Psoas muscle (tissue), 8 donors: Measurements from ENCODE around the gene CYP24A1. TPM values are rescaled to one million over a fixed set of nuclear protein-coding genes. Genes with fewer than 3 reads are reported as not detected.

Experiments used
- ATAC-seq, 4 donors: fragments of 200-7000 bp; cut with Tn5 transposase; one replicate each; pipeline ENCODE4 v1.9.1; 2020; ENCODE audit warnings: moderate library complexity in 3 of 4, mild to moderate bottlenecking in 2 of 4
- DNase-seq, 2 donors: peaks; one replicate each; pipeline ENCODE4 v3.0.0-alpha.2; 2020
- H3K27ac ChIP-seq: fragments of 200-600 bp; one replicate; pipeline ENCODE4 v1.8.0; 2022
- H3K27me3 ChIP-seq, 3 donors: fragments of 200-600 bp in 1 of 3; one replicate each; pipeline versions ENCODE4 v1.6.1 to v1.8.0; 2013 to 2022; ENCODE audit warnings: low read length in 2 of 3, mild to moderate bottlenecking in 2 of 3, moderate library complexity in 1 of 3; ENCODE audit not compliant: insufficient read depth in 3 of 3
- H3K36me3 ChIP-seq, 2 donors: fragments of 200-600 bp in 1 of 2; one replicate each; pipeline versions ENCODE4 v1.6.1 to v1.8.0; 2013 to 2022; ENCODE audit warnings: low read depth in 1 of 2, mild to moderate bottlenecking in 1 of 2, moderate library complexity in 1 of 2; ENCODE audit not compliant: insufficient read depth in 1 of 2
- H3K4me1 ChIP-seq: fragments of 200-600 bp; one replicate; pipeline ENCODE4 v1.8.0; 2022
- H3K4me3 ChIP-seq: fragments of 200-600 bp; one replicate; pipeline ENCODE4 v1.8.0; 2022; ENCODE audit warnings: mild to moderate bottlenecking
- H3K9me3 ChIP-seq: fragments of 200-600 bp; one replicate; pipeline ENCODE4 v1.8.0; 2022
- WGBS, 3 donors: extraction: QIAGEN DNeasy Blood & Tissue Kit; methylation state at CpG; one replicate each; pipeline versions ENCODE4 v1.1.6 to v1.1.7; 2013; 5-methylcytosine and 5-hydroxymethylcytosine counted together
- intact Hi-C, 2 donors: fragments of 100-400 bp; cut with DNase I; formaldehyde crosslinking; loops; one replicate each; pipeline versions ENCODE4 v1.11.0 to v1.14.2; 2022
- polyA plus RNA-seq, 3 donors: library from polyadenylated mRNA; stranded (reverse); fragments of 200-250 nt; gene quantifications; one replicate each; pipeline ENCODE4 v1.2.3, GENCODE V29; 2013
- total RNA-seq, 4 donors: library from RNA; stranded (reverse); fragmentation: NEBNext Ultra II Directional in 2 of 4; extraction: Animal tissue kit (Norgen Biotek cat#: 25700) in 2 of 4; gene quantifications; one replicate each; pipeline versions ENCODE4 v1.2.1 to v1.2.4, GENCODE V29; 2021 to 2023
- TF ChIP-seq, protein P1 (sequence below): fragments of 200-600 bp; IDR thresholded peaks from one replicate; pipeline ENCODE4 v1.8.0; 2022; ENCODE audit warnings: antibody characterized with exemption
- donor health status: healthy with polysubstance abuse.
- donor health status: DM: no; HTN: no; CAD: no; lungs with moderate emphysema.
- donor health status: Bipolar disorder and iron deficiency.
- donor health status: healthy.
- donor health status: DM: yes; HTN: yes; CAD: no.
- donor health status: DM: no; HTN: no; CAD: no.
- donor health status: DM: no; HTN: no; CAD: no.
- donor health status: DM: yes; HTN: yes; CAD: no.

CYP24A1 gene
- total and polyA plus RNA-seq, 7 donors, result 0.03 TPM; not detected in 6

DNA sequence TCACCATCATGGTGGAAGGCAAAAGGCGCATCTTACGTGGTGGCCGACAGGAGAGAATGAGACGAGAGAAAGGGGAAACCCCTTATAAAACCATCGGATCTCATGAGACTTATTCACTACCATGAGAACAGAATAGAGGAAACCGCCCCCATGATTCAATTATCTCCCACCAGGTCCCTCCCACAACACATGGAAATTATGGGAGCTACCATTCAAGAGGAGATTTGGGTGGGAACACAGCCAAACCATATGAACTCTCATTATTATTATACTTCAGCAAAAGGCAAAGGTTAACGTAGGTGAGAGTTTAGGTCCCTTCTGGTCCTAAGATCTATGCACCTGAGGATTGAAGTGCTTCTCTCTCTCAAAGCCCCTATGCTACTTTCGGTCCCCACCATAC, 31.7 kb upstream of the CYP24A1 start:
- TF ChIP-seq, protein P1, sequence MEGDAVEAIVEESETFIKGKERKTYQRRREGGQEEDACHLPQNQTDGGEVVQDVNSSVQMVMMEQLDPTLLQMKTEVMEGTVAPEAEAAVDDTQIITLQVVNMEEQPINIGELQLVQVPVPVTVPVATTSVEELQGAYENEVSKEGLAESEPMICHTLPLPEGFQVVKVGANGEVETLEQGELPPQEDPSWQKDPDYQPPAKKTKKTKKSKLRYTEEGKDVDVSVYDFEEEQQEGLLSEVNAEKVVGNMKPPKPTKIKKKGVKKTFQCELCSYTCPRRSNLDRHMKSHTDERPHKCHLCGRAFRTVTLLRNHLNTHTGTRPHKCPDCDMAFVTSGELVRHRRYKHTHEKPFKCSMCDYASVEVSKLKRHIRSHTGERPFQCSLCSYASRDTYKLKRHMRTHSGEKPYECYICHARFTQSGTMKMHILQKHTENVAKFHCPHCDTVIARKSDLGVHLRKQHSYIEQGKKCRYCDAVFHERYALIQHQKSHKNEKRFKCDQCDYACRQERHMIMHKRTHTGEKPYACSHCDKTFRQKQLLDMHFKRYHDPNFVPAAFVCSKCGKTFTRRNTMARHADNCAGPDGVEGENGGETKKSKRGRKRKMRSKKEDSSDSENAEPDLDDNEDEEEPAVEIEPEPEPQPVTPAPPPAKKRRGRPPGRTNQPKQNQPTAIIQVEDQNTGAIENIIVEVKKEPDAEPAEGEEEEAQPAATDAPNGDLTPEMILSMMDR, result no peak
- H3K9me3 ChIP-seq, result no peaks in the 10 kb centered on the region
- H3K4me1 ChIP-seq, result peaks cover 17% of the 10 kb centered on the region
- H3K27me3 ChIP-seq, result no peaks in the 10 kb centered on the region
- 78 to 86% (median 81%) methylated on average over 8 of the region's 8 CpGs for WGBS, 3 donors
- no peak overlapping the region for H3K4me3 ChIP-seq
- H3K27ac ChIP-seq, result no peak overlapping the region
- no peak for DNase-seq
- no peak for ATAC-seq
- H3K36me3 ChIP-seq, result no peaks in the 10 kb centered on the region
- intact Hi-C loops, result loop anchor here in 1 of 2 donors (10.0 kb wide), 1 partner anchor 261 kb away; no protein-coding TSS in a partner anchor

DNA sequence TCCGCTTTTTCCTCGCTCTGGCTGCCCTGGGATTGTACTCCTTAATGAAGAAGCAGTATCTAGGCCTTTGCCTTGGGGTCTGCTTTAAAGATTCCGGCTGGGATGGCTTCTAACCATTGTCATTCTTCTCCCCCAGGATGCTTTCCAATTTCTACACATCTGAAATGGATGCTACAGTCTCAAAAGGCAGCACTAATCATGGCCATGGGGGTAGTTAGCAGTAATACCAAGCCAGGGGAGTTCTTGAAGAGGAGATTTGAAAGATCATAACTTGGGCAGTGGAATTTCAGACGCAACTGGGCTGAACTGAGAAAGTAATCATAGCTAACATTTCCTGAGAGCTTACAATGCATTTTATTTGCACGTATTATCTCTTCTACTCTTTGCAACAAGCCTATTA, 30.7 kb upstream of the CYP24A1 start:
- no peak overlapping the region for H3K4me3 ChIP-seq
- WGBS, 3 donors, result 90 to 92% (median 91%) methylated on average over 5 of the region's 5 CpGs
- ATAC-seq, result no peak
- no peak for DNase-seq
- peaks cover 7% of the 10 kb centered on the region for H3K4me1 ChIP-seq
- intact Hi-C loops, result loop anchor here in 1 of 2 donors (5.0 to 10.0 kb wide), 3 partner anchors 260 to 627 kb away; no protein-coding TSS in a partner anchor
- H3K36me3 ChIP-seq, result no peaks in the 10 kb centered on the region
- H3K27ac ChIP-seq, result no peak overlapping the region
- TF ChIP-seq, protein P1, result no peak
- H3K9me3 ChIP-seq, result no peaks in the 10 kb centered on the region
- no peaks in the 10 kb centered on the region for H3K27me3 ChIP-seq

DNA sequence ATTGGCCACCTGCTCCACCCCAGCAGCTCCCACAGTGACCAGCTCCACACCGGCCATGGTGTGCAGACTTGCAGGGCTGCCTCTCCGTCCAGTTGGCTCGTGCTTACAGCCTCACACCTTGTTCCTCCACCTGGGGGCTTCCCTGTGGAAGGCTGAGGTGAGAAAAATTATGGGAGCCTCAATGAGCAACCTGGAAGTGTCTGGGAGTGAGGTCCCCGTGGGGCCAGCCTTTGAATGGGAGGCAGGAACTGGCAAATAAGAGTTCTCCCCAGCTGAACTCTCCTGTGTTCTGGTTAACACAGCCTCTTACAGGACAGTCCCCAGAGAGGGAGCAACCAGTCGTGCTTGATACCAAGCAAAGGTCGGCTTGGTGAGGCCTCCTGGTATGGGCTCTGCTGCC, 30.3 kb upstream of the CYP24A1 start:
- Histone ChIP-seq H3K27ac (no peak overlapping the region), H3K4me3 (no peak overlapping the region), H3K36me3 (no peaks in the 10 kb centered on the region), H3K4me1 (peaks cover 3% of the 10 kb centered on the region), H3K27me3 (no peaks in the 10 kb centered on the region), H3K9me3 (no peaks in the 10 kb centered on the region)
- ATAC-seq (no peak), DNase-seq (no peak)
- 61 to 78% (median 71%) methylated on average over 6 of the region's 6 CpGs for WGBS, 3 donors
- intact Hi-C loops, result loop anchor here in 1 of 2 donors (5.0 to 10.0 kb wide), 3 partner anchors 259 to 627 kb away; no protein-coding TSS in a partner anchor
- TF ChIP-seq, protein P1, result no peak

DNA sequence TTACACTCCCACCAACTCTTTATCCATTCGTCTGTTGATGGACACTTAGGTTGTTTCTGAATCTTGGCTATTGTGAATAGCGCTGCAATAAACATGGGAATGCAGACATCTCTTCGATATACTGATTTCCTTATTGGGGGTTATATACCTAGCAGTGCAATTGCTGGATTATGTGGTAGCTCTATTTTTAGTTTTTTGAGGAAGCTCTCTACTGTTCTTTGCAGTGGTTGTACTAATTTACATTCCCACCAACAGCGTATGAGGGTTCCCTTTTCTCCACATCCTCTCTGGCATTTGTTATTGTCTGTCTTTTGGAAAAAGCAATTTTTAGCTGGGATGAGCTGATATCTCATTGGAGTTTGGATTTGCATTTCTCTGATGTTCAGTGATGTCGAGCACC, 29.5 kb upstream of the CYP24A1 start:
- H3K27ac ChIP-seq, result no peak overlapping the region
- TF ChIP-seq, protein P1, result no peak
- no peaks in the 10 kb centered on the region for H3K36me3 ChIP-seq
- ATAC-seq, result no peak
- WGBS, 3 donors, result 75 to 92% (median 76%) methylated on average over 5 of the region's 5 CpGs
- DNase-seq, result no peak
- H3K4me1 ChIP-seq, result no peaks in the 10 kb centered on the region
- H3K27me3 ChIP-seq, result no peaks in the 10 kb centered on the region
- H3K4me3 ChIP-seq, result no peak overlapping the region
- intact Hi-C loops, result loop anchor here in 1 of 2 donors (2.0 to 10.0 kb wide), 4 partner anchors 104 to 626 kb away; no protein-coding TSS in a partner anchor
- no peaks in the 10 kb centered on the region for H3K9me3 ChIP-seq
